ENCODE measurements around the gene ANKRD23. TPM values are rescaled to one million over a fixed set of nuclear protein-coding genes. Genes with fewer than 3 reads are reported as not detected.
A peak's percentile ranks its signal among the peaks of the same experiment; 100 is the strongest.

Gene ANKRD23
- total and polyA plus RNA-seq, 2 of the 13 experiments (the other 11 are each of a cell fraction or from before 2014, with no cell fraction given): 1.5 to 1.6 TPM

- TF ChIP-seq ZNF776 (CRISPR knock-in tag; IDR thresholded peaks at IDR 0.05) (no peak), FOXA3 (CRISPR knock-in tag; IDR thresholded peaks at IDR 0.05) (peak; percentile 17; the same call in 1 of the 2 replicates), PAWR (CRISPR knock-in tag; IDR thresholded peaks at IDR 0.05; ENCODE audit: borderline replicate concordance) (no peak), HDAC6 (IDR thresholded peaks at IDR 0.05; ENCODE audit: low read depth, low read length) (no peak), ZNF24 (IDR thresholded peaks at IDR 0.05) (no peak), ZNF550 (CRISPR knock-in tag; IDR thresholded peaks at IDR 0.05; ENCODE audit: borderline replicate concordance) (no peak), SCMH1 (CRISPR knock-in tag; IDR thresholded peaks at IDR 0.05; ENCODE audit: borderline replicate concordance) (no peak), ZSCAN20 (CRISPR knock-in tag; IDR thresholded peaks at IDR 0.05; ENCODE audit: borderline replicate concordance) (no peak), AGO1 (IDR thresholded peaks at IDR 0.05; ENCODE audit: low read depth, low read length, poor library complexity, severe bottlenecking) (no peak), ZSCAN30 (CRISPR knock-in tag; IDR thresholded peaks at IDR 0.05) (no peak), ZNF512 (CRISPR knock-in tag; IDR thresholded peaks at IDR 0.05) (no peak), ZNF570 (CRISPR knock-in tag; IDR thresholded peaks at IDR 0.05; ENCODE audit: borderline replicate concordance) (no peak), ZNF564 (CRISPR knock-in tag; IDR thresholded peaks at IDR 0.05) (peak; percentile 28; the same call in 1 of the 2 replicates), EP300 (IDR thresholded peaks at IDR 0.05; ENCODE audit: low read depth in 2 of 2, low read length in 2 of 2) (peak in 1 of 2 experiments; percentile 29; a peak in 1 of 4 replicates), EP300 (CRISPR knock-in tag; IDR thresholded peaks at IDR 0.05; ENCODE audit: borderline replicate concordance) (no peak), IKZF5 (CRISPR knock-in tag; IDR thresholded peaks at IDR 0.05) (no peak), ZNF883 (CRISPR knock-in tag; IDR thresholded peaks at IDR 0.05; ENCODE audit: not compliant biosample characterization) (no peak), ONECUT2 (CRISPR knock-in tag; IDR thresholded peaks at IDR 0.05) (no peak)
- TF ChIP-seq, protein P1, sequence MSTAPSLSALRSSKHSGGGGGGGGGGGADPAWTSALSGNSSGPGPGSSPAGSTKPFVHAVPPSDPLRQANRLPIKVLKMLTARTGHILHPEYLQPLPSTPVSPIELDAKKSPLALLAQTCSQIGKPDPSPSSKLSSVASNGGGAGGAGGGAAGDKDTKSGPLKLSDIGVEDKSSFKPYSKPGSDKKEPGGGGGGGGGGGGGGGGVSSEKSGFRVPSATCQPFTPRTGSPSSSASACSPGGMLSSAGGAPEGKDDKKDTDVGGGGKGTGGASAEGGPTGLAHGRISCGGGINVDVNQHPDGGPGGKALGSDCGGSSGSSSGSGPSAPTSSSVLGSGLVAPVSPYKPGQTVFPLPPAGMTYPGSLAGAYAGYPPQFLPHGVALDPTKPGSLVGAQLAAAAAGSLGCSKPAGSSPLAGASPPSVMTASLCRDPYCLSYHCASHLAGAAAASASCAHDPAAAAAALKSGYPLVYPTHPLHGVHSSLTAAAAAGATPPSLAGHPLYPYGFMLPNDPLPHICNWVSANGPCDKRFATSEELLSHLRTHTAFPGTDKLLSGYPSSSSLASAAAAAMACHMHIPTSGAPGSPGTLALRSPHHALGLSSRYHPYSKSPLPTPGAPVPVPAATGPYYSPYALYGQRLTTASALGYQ (CRISPR knock-in tag; IDR thresholded peaks at IDR 0.05): no peak
- TF ChIP-seq, protein P2, sequence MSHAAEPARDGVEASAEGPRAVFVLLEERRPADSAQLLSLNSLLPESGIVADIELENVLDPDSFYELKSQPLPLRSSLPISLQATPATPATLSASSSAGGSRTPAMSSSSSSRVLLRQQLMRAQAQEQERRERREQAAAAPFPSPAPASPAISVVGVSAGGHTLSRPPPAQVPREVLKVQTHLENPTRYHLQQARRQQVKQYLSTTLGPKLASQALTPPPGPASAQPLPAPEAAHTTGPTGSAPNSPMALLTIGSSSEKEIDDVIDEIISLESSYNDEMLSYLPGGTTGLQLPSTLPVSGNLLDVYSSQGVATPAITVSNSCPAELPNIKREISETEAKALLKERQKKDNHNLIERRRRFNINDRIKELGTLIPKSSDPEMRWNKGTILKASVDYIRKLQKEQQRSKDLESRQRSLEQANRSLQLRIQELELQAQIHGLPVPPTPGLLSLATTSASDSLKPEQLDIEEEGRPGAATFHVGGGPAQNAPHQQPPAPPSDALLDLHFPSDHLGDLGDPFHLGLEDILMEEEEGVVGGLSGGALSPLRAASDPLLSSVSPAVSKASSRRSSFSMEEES (CRISPR knock-in tag; IDR thresholded peaks at IDR 0.05): no peak
- TF ChIP-seq, protein P3, sequence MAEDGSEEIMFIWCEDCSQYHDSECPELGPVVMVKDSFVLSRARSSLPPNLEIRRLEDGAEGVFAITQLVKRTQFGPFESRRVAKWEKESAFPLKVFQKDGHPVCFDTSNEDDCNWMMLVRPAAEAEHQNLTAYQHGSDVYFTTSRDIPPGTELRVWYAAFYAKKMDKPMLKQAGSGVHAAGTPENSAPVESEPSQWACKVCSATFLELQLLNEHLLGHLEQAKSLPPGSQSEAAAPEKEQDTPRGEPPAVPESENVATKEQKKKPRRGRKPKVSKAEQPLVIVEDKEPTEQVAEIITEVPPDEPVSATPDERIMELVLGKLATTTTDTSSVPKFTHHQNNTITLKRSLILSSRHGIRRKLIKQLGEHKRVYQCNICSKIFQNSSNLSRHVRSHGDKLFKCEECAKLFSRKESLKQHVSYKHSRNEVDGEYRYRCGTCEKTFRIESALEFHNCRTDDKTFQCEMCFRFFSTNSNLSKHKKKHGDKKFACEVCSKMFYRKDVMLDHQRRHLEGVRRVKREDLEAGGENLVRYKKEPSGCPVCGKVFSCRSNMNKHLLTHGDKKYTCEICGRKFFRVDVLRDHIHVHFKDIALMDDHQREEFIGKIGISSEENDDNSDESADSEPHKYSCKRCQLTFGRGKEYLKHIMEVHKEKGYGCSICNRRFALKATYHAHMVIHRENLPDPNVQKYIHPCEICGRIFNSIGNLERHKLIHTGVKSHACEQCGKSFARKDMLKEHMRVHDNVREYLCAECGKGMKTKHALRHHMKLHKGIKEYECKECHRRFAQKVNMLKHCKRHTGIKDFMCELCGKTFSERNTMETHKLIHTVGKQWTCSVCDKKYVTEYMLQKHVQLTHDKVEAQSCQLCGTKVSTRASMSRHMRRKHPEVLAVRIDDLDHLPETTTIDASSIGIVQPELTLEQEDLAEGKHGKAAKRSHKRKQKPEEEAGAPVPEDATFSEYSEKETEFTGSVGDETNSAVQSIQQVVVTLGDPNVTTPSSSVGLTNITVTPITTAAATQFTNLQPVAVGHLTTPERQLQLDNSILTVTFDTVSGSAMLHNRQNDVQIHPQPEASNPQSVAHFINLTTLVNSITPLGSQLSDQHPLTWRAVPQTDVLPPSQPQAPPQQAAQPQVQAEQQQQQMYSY (CRISPR knock-in tag; IDR thresholded peaks at IDR 0.05): no peak
These were observed 33.0 kb downstream of the ANKRD23 start (continued) for GRCh38 chr2:96810783-96811192.

Data from HepG2 (cell line).